K562 (cell line): ENCODE results near the gene RBBP7.

ENCODE experiments used
- ADNP ChIP-seq: fragments of 200-800 bp; sonication (Bioruptor generic); IDR thresholded peaks from 2 replicates; pipeline ENCODE4 v1.6.1; 2016; ENCODE audit warnings: missing genetic modification characterization, missing compliant biosample characterization
- FOXA1 ChIP-seq: fragments of 450-650 bp; IDR thresholded peaks from 2 replicates; pipeline ENCODE4 v1.6.1; 2016; ENCODE audit warnings: mild to moderate bottlenecking, borderline replicate concordance
- SRF ChIP-seq, 2 experiments: fragments of 250-450, 450-650 bp in 1 of 2; sonication (Bioruptor Pico) in 1 of 2; sonication (generic) in 1 of 2; formaldehyde crosslinking; IDR thresholded peaks; 2 replicates each; pipeline versions ENCODE4 v1.5.0 to v1.5.1; 2020 to 2022; ENCODE audit warnings: mild to moderate bottlenecking in 1 of 2, missing genetic modification reagents in 1 of 2
- U2AF2 ChIP-seq: fragments of 200-400 bp; formaldehyde crosslinking; optimal IDR thresholded peaks from 2 replicates; pipeline ENCODE3; 2017; ENCODE audit warnings: low read depth, mild to moderate bottlenecking, low read length
- ZNF217 ChIP-seq: sonication (generic); formaldehyde crosslinking; IDR thresholded peaks from 2 replicates; pipeline ENCODE4 v1.8.0; 2022; ENCODE audit warnings: mild to moderate bottlenecking, missing genetic modification reagents
- TF ChIP-seq, protein P1 (sequence below): fragments of 450-650 bp; IDR thresholded peaks from 2 replicates; pipeline ENCODE4 v1.6.1; 2017; ENCODE audit warnings: antibody characterized with exemption, mild to moderate bottlenecking
- TF ChIP-seq, protein P2 (sequence below), 3 experiments: IDR thresholded peaks in 2 of 3; conservative IDR thresholded peaks in 1 of 3; 2 replicates each; pipeline ENCODE4 v1.5.1; 2011 to 2012; ENCODE audit warnings: low read length in 3 of 3, mild to moderate bottlenecking in 3 of 3, control low read depth in 2 of 3, improper control_type of control experiment in 1 of 3, inconsistent platforms in 1 of 3, low read depth in 1 of 3, mixed read lengths in 1 of 3, moderate library complexity in 1 of 3; ENCODE audit not compliant: insufficient read depth in 2 of 3

DNA sequence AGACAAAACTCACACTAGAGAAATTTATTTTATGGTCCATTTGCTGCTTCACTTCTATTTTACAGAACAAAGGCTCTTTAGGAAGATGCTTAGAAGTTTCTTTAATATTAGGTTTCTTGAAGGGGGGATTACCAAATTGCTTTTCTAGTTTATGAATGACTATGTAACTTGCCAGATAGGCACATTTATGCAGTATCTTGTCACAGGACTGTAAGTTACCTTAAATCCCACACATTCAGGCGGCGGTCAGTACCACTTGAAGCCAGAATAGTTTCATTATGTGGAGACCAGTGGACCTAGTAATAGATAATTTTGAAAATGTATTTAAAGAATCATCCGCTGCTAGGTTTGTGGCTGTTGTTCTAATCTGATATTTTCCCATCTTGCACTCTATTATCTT lies 18.3 kb downstream of the RBBP7 start:
- TF ChIP-seq, protein P1, sequence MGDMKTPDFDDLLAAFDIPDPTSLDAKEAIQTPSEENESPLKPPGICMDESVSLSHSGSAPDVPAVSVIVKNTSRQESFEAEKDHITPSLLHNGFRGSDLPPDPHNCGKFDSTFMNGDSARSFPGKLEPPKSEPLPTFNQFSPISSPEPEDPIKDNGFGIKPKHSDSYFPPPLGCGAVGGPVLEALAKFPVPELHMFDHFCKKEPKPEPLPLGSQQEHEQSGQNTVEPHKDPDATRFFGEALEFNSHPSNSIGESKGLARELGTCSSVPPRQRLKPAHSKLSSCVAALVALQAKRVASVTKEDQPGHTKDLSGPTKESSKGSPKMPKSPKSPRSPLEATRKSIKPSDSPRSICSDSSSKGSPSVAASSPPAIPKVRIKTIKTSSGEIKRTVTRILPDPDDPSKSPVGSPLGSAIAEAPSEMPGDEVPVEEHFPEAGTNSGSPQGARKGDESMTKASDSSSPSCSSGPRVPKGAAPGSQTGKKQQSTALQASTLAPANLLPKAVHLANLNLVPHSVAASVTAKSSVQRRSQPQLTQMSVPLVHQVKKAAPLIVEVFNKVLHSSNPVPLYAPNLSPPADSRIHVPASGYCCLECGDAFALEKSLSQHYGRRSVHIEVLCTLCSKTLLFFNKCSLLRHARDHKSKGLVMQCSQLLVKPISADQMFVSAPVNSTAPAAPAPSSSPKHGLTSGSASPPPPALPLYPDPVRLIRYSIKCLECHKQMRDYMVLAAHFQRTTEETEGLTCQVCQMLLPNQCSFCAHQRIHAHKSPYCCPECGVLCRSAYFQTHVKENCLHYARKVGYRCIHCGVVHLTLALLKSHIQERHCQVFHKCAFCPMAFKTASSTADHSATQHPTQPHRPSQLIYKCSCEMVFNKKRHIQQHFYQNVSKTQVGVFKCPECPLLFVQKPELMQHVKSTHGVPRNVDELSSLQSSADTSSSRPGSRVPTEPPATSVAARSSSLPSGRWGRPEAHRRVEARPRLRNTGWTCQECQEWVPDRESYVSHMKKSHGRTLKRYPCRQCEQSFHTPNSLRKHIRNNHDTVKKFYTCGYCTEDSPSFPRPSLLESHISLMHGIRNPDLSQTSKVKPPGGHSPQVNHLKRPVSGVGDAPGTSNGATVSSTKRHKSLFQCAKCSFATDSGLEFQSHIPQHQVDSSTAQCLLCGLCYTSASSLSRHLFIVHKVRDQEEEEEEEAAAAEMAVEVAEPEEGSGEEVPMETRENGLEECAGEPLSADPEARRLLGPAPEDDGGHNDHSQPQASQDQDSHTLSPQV: no peak
- TF ChIP-seq SRF (CRISPR knock-in tag; IDR thresholded peaks at IDR 0.05): no peak
- TF ChIP-seq ZNF217 (CRISPR knock-in tag): no peak
- TF ChIP-seq FOXA1: no peak
- no peak for TF ChIP-seq ADNP (tag)
- TF ChIP-seq, protein P2, sequence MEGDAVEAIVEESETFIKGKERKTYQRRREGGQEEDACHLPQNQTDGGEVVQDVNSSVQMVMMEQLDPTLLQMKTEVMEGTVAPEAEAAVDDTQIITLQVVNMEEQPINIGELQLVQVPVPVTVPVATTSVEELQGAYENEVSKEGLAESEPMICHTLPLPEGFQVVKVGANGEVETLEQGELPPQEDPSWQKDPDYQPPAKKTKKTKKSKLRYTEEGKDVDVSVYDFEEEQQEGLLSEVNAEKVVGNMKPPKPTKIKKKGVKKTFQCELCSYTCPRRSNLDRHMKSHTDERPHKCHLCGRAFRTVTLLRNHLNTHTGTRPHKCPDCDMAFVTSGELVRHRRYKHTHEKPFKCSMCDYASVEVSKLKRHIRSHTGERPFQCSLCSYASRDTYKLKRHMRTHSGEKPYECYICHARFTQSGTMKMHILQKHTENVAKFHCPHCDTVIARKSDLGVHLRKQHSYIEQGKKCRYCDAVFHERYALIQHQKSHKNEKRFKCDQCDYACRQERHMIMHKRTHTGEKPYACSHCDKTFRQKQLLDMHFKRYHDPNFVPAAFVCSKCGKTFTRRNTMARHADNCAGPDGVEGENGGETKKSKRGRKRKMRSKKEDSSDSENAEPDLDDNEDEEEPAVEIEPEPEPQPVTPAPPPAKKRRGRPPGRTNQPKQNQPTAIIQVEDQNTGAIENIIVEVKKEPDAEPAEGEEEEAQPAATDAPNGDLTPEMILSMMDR (IDR thresholded peaks at IDR 0.05 in 2 of 3, conservative IDR thresholded peaks at IDR 0.05 in 1 of 3; ENCODE audit: insufficient read depth in 2 of 3, low read depth in 1 of 3, low read length in 3 of 3): no peak
- no peak for TF ChIP-seq U2AF2
